A549 (cell line): ENCODE measurements around the gene B9D1.

Experiments used
- CHD4 ChIP-seq: fragments of 200-600 bp; sonication (generic); IDR thresholded peaks from 2 replicates; pipeline ENCODE4 v1.6.1; 2016; ENCODE audit warnings: antibody characterized with exemption, mild to moderate bottlenecking, borderline replicate concordance
- EHMT2 ChIP-seq: fragments of 200-600 bp; sonication (generic); IDR thresholded peaks from 2 replicates; pipeline ENCODE4 v1.6.1; 2016; ENCODE audit warnings: antibody characterized with exemption, low read depth, mild to moderate bottlenecking, moderate library complexity
- RAD21 ChIP-seq, 2 experiments: fragments of >200 bp in 1 of 2; sonication (Bioruptor Twin) in 1 of 2; formaldehyde crosslinking in 1 of 2; IDR thresholded peaks in 1 of 2; conservative IDR thresholded peaks in 1 of 2; 2 replicates in 1 of 2; 3 replicates in 1 of 2; pipeline ENCODE4 v1.6.1; 2012 to 2018; ENCODE audit warnings: inconsistent platforms in 1 of 2
- RFX5 ChIP-seq: fragments of 450-650 bp; IDR thresholded peaks from 2 replicates; pipeline ENCODE4 v1.7.1; 2014; ENCODE audit warnings: antibody characterized with exemption, mild to moderate bottlenecking, moderate library complexity
- TFCP2L1 ChIP-seq: fragments of 250-450 bp; sonication (Bioruptor Pico); IDR thresholded peaks from 2 replicates; pipeline ENCODE4 v1.5.0; 2021; ENCODE audit warnings: mild to moderate bottlenecking
- TF ChIP-seq, protein P1 (sequence below): fragments of >200 bp; sonication (Bioruptor Twin); formaldehyde crosslinking; IDR thresholded peaks from 3 replicates; pipeline ENCODE4 v1.5.1; 2016

DNA sequence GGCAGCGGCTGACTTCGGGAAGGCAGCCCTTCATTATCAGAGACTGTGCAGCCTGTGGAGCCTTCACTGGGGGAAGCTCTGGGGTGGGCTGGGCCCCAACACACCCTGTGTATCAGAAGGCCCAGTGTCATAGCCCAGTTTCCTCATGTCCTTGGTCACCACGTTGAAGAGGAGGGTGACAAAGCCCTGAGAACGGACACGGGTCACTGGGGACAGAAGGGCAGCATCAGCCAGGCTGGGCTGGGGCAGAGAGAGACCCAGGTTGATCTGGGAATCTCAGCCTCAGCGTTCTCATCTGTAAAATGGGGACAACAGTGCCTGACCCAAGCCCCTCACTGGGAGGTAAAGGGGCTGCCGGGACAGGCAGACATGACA lies 19.3 kb downstream of the B9D1 start:
- TF ChIP-seq RAD21 (conservative IDR thresholded peaks at IDR 0.05 in 1 of 2, IDR thresholded peaks at IDR 0.05 in 1 of 2) (no peak), EHMT2 (no peak), TFCP2L1 (CRISPR knock-in tag) (no peak), RFX5 (no peak), CHD4 (no peak)
- TF ChIP-seq, protein P1, sequence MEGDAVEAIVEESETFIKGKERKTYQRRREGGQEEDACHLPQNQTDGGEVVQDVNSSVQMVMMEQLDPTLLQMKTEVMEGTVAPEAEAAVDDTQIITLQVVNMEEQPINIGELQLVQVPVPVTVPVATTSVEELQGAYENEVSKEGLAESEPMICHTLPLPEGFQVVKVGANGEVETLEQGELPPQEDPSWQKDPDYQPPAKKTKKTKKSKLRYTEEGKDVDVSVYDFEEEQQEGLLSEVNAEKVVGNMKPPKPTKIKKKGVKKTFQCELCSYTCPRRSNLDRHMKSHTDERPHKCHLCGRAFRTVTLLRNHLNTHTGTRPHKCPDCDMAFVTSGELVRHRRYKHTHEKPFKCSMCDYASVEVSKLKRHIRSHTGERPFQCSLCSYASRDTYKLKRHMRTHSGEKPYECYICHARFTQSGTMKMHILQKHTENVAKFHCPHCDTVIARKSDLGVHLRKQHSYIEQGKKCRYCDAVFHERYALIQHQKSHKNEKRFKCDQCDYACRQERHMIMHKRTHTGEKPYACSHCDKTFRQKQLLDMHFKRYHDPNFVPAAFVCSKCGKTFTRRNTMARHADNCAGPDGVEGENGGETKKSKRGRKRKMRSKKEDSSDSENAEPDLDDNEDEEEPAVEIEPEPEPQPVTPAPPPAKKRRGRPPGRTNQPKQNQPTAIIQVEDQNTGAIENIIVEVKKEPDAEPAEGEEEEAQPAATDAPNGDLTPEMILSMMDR: no peak
